ENCODE results near the gene SAXO1. TPM values are rescaled to one million over a fixed set of nuclear protein-coding genes. Genes with fewer than 3 reads are reported as not detected.

Gene SAXO1
- polyA plus RNA-seq, 3 donors: not detected

- H3K36me3 ChIP-seq (replicated peaks in 1 of 2; ENCODE audit: control insufficient read depth in 1 of 2, insufficient read depth in 2 of 2, low read length in 2 of 2): no peaks in the 10 kb centered on the region
- H4K20me1 ChIP-seq (ENCODE audit: insufficient read depth, low read length): no peaks in the 10 kb centered on the region
- peaks cover 0 to 2% of the 10 kb centered on the region in 2 donors for H3K27me3 ChIP-seq (ENCODE audit: control insufficient read depth in 2 of 2, insufficient read depth in 2 of 2, low read length in 2 of 2)
- Mint-ChIP-seq H3K27ac (no peak overlapping the region), H3K4me1 (peaks cover 4% of the 10 kb centered on the region), H3K36me3 (no peaks in the 10 kb centered on the region), H3K9me3 (peaks cover 0 to 5% (median 0%) of the 10 kb centered on the region in 7 donors), H3K4me3 (no peak overlapping the region), H3K27me3 (ENCODE audit: low read depth in 3 of 3) (peaks cover 0 to 4% (median 0%) of the 10 kb centered on the region in 3 donors)
- no peak for TF ChIP-seq CTCF (IDR thresholded peaks at IDR 0.05)
- no peaks in the 10 kb centered on the region for H3K79me2 ChIP-seq (ENCODE audit: insufficient read depth, low read length)
- 0% methylated on average over 1 of the region's 1 CpG for WGBS (ENCODE audit: insufficient coverage)
- H3K4me2 ChIP-seq (replicated peaks; ENCODE audit: extremely low read depth, low read length, poor library complexity, severe bottlenecking): no peak overlapping the region
- no peak for DNase-seq
- intact Hi-C loops (cut with micrococcal nuclease): no loop called here
- H3K27ac ChIP-seq (ENCODE audit: low read depth in 1 of 2, low read length in 2 of 2): no peak overlapping the region
- H3K4me3 ChIP-seq (replicated peaks in 1 of 3; ENCODE audit: low read depth in 2 of 3, low read length in 3 of 3): no peak overlapping the region
- no peaks in the 10 kb centered on the region for H3K9me3 ChIP-seq (replicated peaks in 1 of 2; ENCODE audit: control insufficient read depth in 1 of 2, insufficient read depth in 1 of 2, low read length in 2 of 2)
- H3K9ac ChIP-seq (ENCODE audit: insufficient read depth, low read length, poor library complexity, severe bottlenecking): no peak overlapping the region
- H3K4me1 ChIP-seq (ENCODE audit: control insufficient read depth in 1 of 2, insufficient read depth in 2 of 2, low read length in 2 of 2): no peaks in the 10 kb centered on the region
- H2AFZ ChIP-seq (ENCODE audit: insufficient read depth, low read depth, low read length, poor library complexity, severe bottlenecking): no peak overlapping the region
Measured at GRCh38 chr9:18980189-18980588, 52.8 kb downstream of the SAXO1 start.

- Histone ChIP-seq H3K27me3 (ENCODE audit: control insufficient read depth in 2 of 2, insufficient read depth in 2 of 2, low read length in 2 of 2) (peaks cover 0 to 2% of the 10 kb centered on the region in 2 donors), H3K36me3 (replicated peaks in 1 of 2; ENCODE audit: control insufficient read depth in 1 of 2, insufficient read depth in 2 of 2, low read length in 2 of 2) (no peaks in the 10 kb centered on the region), H4K20me1 (ENCODE audit: insufficient read depth, low read length) (no peaks in the 10 kb centered on the region), H3K79me2 (ENCODE audit: insufficient read depth, low read length) (no peaks in the 10 kb centered on the region), H3K27ac (ENCODE audit: low read depth in 1 of 2, low read length in 2 of 2) (no peak overlapping the region), H3K9ac (ENCODE audit: insufficient read depth, low read length, poor library complexity, severe bottlenecking) (no peak overlapping the region), H2AFZ (ENCODE audit: insufficient read depth, low read depth, low read length, poor library complexity, severe bottlenecking) (no peak overlapping the region), H3K4me3 (replicated peaks in 1 of 3; ENCODE audit: low read depth in 2 of 3, low read length in 3 of 3) (no peak overlapping the region), H3K4me1 (ENCODE audit: control insufficient read depth in 1 of 2, insufficient read depth in 2 of 2, low read length in 2 of 2) (no peaks in the 10 kb centered on the region), H3K4me2 (replicated peaks; ENCODE audit: extremely low read depth, low read length, poor library complexity, severe bottlenecking) (no peak overlapping the region), H3K9me3 (replicated peaks in 1 of 2; ENCODE audit: control insufficient read depth in 1 of 2, insufficient read depth in 1 of 2, low read length in 2 of 2) (no peaks in the 10 kb centered on the region)
- intact Hi-C loops (cut with micrococcal nuclease): no loop called here
- Mint-ChIP-seq H3K27me3 (ENCODE audit: low read depth in 3 of 3) (peaks cover 0 to 4% (median 0%) of the 10 kb centered on the region in 3 donors), H3K4me3 (no peak overlapping the region), H3K9me3 (peaks cover 0 to 5% (median under 1%) of the 10 kb centered on the region in 7 donors), H3K4me1 (peaks cover 4% of the 10 kb centered on the region), H3K27ac (no peak overlapping the region), H3K36me3 (no peaks in the 10 kb centered on the region)
- WGBS (ENCODE audit: insufficient coverage): 90% methylated on average over 1 of the region's 2 CpGs
- no peak for DNase-seq
- no peak for TF ChIP-seq CTCF (IDR thresholded peaks at IDR 0.05)
Measured at GRCh38 chr9:18979367-18979766, 53.6 kb downstream of the SAXO1 start.
